PFSK-1 (cell line): ENCODE results near the gene NFIC.

Source experiments
- POLR2AphosphoS5 ChIP-seq: IDR thresholded peaks from 2 replicates; pipeline ENCODE4 v1.6.1; 2012; ENCODE audit warnings: low read depth, mild to moderate bottlenecking, control low read depth, low read length, moderate library complexity
- REST ChIP-seq, 2 experiments: IDR thresholded peaks; 2 replicates each; pipeline versions ENCODE4 v1.6.1 to v1.8.0; 2011 to 2012; ENCODE audit warnings: low read depth in 2 of 2, low read length in 2 of 2, control low read depth in 1 of 2, inconsistent platforms in 1 of 2, mild to moderate bottlenecking in 1 of 2, moderate library complexity in 1 of 2; ENCODE audit not compliant: insufficient read depth in 1 of 2
- SIN3A ChIP-seq: IDR thresholded peaks from 2 replicates; pipeline ENCODE4 v1.6.1; 2012; ENCODE audit warnings: mild to moderate bottlenecking, low read length, moderate library complexity, borderline replicate concordance; ENCODE audit not compliant: insufficient read depth
- TAF1 ChIP-seq: IDR thresholded peaks from 2 replicates; pipeline ENCODE4 v1.6.1; 2012; ENCODE audit warnings: low read length, control low read depth, borderline replicate concordance; ENCODE audit not compliant: insufficient read depth

DNA sequence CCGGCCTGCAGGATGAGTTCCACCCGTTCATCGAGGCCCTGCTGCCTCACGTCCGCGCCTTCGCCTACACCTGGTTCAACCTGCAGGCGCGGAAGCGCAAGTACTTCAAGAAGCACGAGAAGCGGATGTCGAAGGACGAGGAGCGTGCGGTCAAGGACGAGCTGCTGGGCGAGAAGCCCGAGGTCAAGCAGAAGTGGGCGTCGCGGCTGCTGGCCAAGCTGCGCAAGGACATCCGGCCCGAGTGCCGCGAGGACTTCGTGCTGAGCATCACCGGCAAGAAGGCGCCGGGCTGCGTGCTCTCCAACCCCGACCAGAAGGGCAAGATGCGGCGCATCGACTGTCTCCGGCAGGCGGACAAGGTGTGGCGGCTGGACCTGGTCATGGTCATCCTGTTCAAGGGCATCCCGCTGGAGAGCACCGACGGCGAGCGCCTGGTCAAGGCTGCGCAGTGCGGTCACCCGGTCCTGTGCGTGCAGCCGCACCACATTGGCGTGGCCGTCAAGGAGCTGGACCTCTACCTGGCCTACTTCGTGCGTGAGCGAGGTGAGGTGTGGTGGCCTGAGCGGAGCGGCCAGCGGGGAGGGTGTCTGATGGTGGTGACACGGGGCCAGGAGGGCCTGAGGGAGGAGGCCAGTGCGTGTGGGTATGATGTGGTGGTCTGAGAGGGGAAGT lies 15.5 kb downstream of the NFIC start:
- TF ChIP-seq REST (IDR thresholded peaks at IDR 0.05; ENCODE audit: insufficient read depth in 1 of 2, low read depth in 2 of 2, low read length in 2 of 2), result no peak
- TF ChIP-seq POLR2AphosphoS5, result no peak
- TF ChIP-seq TAF1, result no peak
- no peak for TF ChIP-seq SIN3A
